Endothelial cell of umbilical vein (primary cell): Measurements from ENCODE around the gene LLPH. TPM values are rescaled to one million over a fixed set of nuclear protein-coding genes. Genes with fewer than 3 reads are reported as not detected.

Experiments used
- BruUV-seq: library from RNA; stranded (reverse); fragments of 400-500 nt; replicated peaks from 2 replicates; lab custom pipeline; 2021; lab: Mats Ljungman, UMichigan
- CTCF ChIA-PET: fragments of 300-600, 350-600 bp; sonication (Branson Sonifier 250); formaldehyde crosslinking; loops from one replicate; lab custom pipeline; 2021; ENCODE audit warnings: antibody characterized with exemption, inconsistent platforms; lab: Charles Lee
- POLR2A ChIA-PET: fragments of 300-600, 350-600 bp; sonication (Branson Sonifier 250); formaldehyde crosslinking; loops from one replicate; lab custom pipeline; 2021; ENCODE audit warnings: antibody characterized with exemption, inconsistent platforms; lab: Charles Lee
- DNase-seq: peaks from one replicate; pipeline ENCODE4 v3.0.0-alpha.2; 2011; ENCODE audit warnings: low read depth, low spot score
- FAIRE-seq: peaks from 2 replicates; lab custom pipeline; 2011; peaks lifted over from hg19 to GRCh38; lab: Jason Lieb, UNC
- H2AFZ ChIP-seq: 2 replicates; pipeline ENCODE4 v1.6.0; 2012; ENCODE audit warnings: low read depth, low read length, control low read depth, inconsistent platforms
- H3K27ac ChIP-seq: 2 replicates; pipeline ENCODE4 v1.5.1; 2011; ENCODE audit warnings: low read depth, mild to moderate bottlenecking, control low read depth, low read length, moderate library complexity; ENCODE audit not compliant: insufficient read depth
- H3K27me3 ChIP-seq, 2 experiments: 2 replicates each; pipeline versions ENCODE4 v1.6.0 to v1.6.1; 2011; ENCODE audit warnings: low read length in 2 of 2, mixed read lengths in 1 of 2; ENCODE audit not compliant: control insufficient read depth in 2 of 2, insufficient read depth in 2 of 2
- H3K36me3 ChIP-seq, 2 experiments: 2 replicates in 1 of 2; 3 replicates in 1 of 2; pipeline ENCODE4 v1.5.1; 2011; ENCODE audit warnings: low read length in 2 of 2, mild to moderate bottlenecking in 1 of 2, moderate library complexity in 1 of 2; ENCODE audit not compliant: control insufficient read depth in 2 of 2, insufficient read depth in 2 of 2; ENCODE audit errors: extremely low read depth in 1 of 2
- H3K4me1 ChIP-seq: 3 replicates; pipeline ENCODE4 v1.5.1; 2011; ENCODE audit warnings: mild to moderate bottlenecking, low read length; ENCODE audit not compliant: control insufficient read depth, insufficient read depth; ENCODE audit errors: extremely low read depth
- H3K4me2 ChIP-seq: 2 replicates; pipeline ENCODE4 v1.6.1; 2011; ENCODE audit warnings: low read length, control low read depth, mixed read lengths; ENCODE audit not compliant: insufficient read depth
- H3K4me3 ChIP-seq, 3 experiments: fragments of 200-600 bp in 1 of 3; sonication (generic), shearing (Covaris generic) in 1 of 3; replicated peaks in 1 of 3; 2 replicates each; pipeline ENCODE4 v1.5.1; 2011 to 2016; ENCODE audit warnings: control low read depth in 3 of 3, low read length in 3 of 3, mild to moderate bottlenecking in 2 of 3, inconsistent platforms in 1 of 3, low read depth in 1 of 3, moderate library complexity in 1 of 3; ENCODE audit not compliant: insufficient read depth in 1 of 3
- H3K79me2 ChIP-seq: 2 replicates; pipeline ENCODE4 v1.6.0; 2012; ENCODE audit warnings: low read length, inconsistent platforms; ENCODE audit not compliant: control insufficient read depth, insufficient read depth
- H3K9ac ChIP-seq: replicated peaks from 2 replicates; pipeline ENCODE3; 2011; ENCODE audit warnings: low read length, control low read depth; ENCODE audit not compliant: insufficient read depth; ENCODE audit errors: extremely low read depth
- H3K9me1 ChIP-seq: replicated peaks from 3 replicates; pipeline ENCODE4 v1.6.0; 2011; ENCODE audit warnings: mild to moderate bottlenecking, low read length; ENCODE audit not compliant: control insufficient read depth, insufficient read depth; ENCODE audit errors: extremely low read depth
- H3K9me3 ChIP-seq: replicated peaks from 2 replicates; pipeline ENCODE4 v1.5.1; 2012; ENCODE audit warnings: low read length, inconsistent platforms; ENCODE audit not compliant: control insufficient read depth, insufficient read depth
- H4K20me1 ChIP-seq: replicated peaks from 2 replicates; pipeline ENCODE3; 2011; ENCODE audit warnings: mild to moderate bottlenecking, low read length; ENCODE audit not compliant: control insufficient read depth, insufficient read depth; ENCODE audit errors: extremely low read depth
- CTCF ChIP-seq, 2 donors: IDR thresholded peaks; 1 replicate in 1 of 2; 2 replicates in 1 of 2; pipeline ENCODE4 v1.5.1; 2011; ENCODE audit warnings: low read length in 2 of 2, mild to moderate bottlenecking in 2 of 2, moderate library complexity in 2 of 2, control low read depth in 1 of 2, inconsistent platforms in 1 of 2, low read depth in 1 of 2; ENCODE audit not compliant: insufficient read depth in 1 of 2; ENCODE audit errors: extremely low read depth in 1 of 2
- EZH2 ChIP-seq: IDR thresholded peaks from 2 replicates; pipeline ENCODE4 v1.6.1; 2012; ENCODE audit warnings: borderline replicate concordance, low read depth, mild to moderate bottlenecking, moderate library complexity, low read length, inconsistent platforms; ENCODE audit not compliant: severe bottlenecking
- FOS ChIP-seq: IDR thresholded peaks from 2 replicates; pipeline ENCODE4 v1.6.1; 2011; ENCODE audit warnings: mild to moderate bottlenecking, low read length, moderate library complexity, borderline replicate concordance; ENCODE audit not compliant: insufficient read depth
- GATA2 ChIP-seq: IDR thresholded peaks from 2 replicates; pipeline ENCODE4 v1.7.0; 2011; ENCODE audit warnings: low read depth, mild to moderate bottlenecking, moderate library complexity, mixed read lengths, low read length; ENCODE audit not compliant: insufficient read length, insufficient read depth
- JUN ChIP-seq: IDR thresholded peaks from 2 replicates; pipeline ENCODE4 v1.6.1; 2011; ENCODE audit warnings: borderline replicate concordance, low read depth; ENCODE audit not compliant: insufficient read length, insufficient read depth
- MAX ChIP-seq: IDR thresholded peaks from 2 replicates; pipeline ENCODE4 v1.6.1; 2011; ENCODE audit not compliant: insufficient read depth, insufficient read length
- MYC ChIP-seq: IDR thresholded peaks from one replicate; pipeline ENCODE4 v1.6.1; 2011; ENCODE audit warnings: mild to moderate bottlenecking, low read depth, low read length
- POLR2A ChIP-seq: IDR thresholded peaks from 2 replicates; pipeline ENCODE4 v1.6.1; 2012; ENCODE audit warnings: low read depth, mild to moderate bottlenecking, control low read depth, low read length
- POLR2AphosphoS5 ChIP-seq: IDR thresholded peaks from 2 replicates; pipeline ENCODE4 v1.6.1; 2012; ENCODE audit warnings: low read depth, mild to moderate bottlenecking, control low read depth, low read length, moderate library complexity; ENCODE audit not compliant: insufficient read depth
- dilution Hi-C: fragments of 300-500 bp; cut with MboI; formaldehyde crosslinking; loops from one replicate; pipeline ENCODE4 v1.15.0; 2019; ENCODE audit warnings: low sequenced_read_pairs; ENCODE audit not compliant: extremely low pct_ligation_motif_present
- intact Hi-C: fragments of 100-400 bp; cut with micrococcal nuclease; formaldehyde crosslinking; loops from one replicate; pipeline ENCODE4 v1.10.0; 2022
- polyA plus RNA-seq, 4 experiments: library from polyadenylated mRNA; depleted of rRNA in 3 of 4; stranded (reverse) in 3 of 4; unstranded in 1 of 4; fragments of >200 nt; gene quantifications; 2 replicates each; pipeline versions ENCODE4 v1.2.1 to v1.2.3, GENCODE V29; 2011 to 2012; ENCODE audit warnings: missing spikeins in 1 of 4
- total RNA-seq: library from RNA; stranded (reverse); gene quantifications from 2 replicates; pipeline ENCODE4 v1.2.3, GENCODE V29; 2021

Gene LLPH
- total and polyA plus RNA-seq, 2 donors (not counting 3 experiments of a cell fraction or from before 2014, with no cell fraction given) = 4.0 to 34.0 TPM

GRCh38 chr12:66142826-66143225 is 12.3 kb upstream of the LLPH start:
- DNase-seq = no peak
- Histone ChIP-seq H3K9me1 (no peaks in the 10 kb centered on the region), H4K20me1 (no peaks in the 10 kb centered on the region), H3K27ac (no peak overlapping the region), H3K9me3 (peaks cover 6% of the 10 kb centered on the region), H3K27me3 (no peaks in the 10 kb centered on the region), H3K4me2 (no peak overlapping the region), H2AFZ (no peak overlapping the region), H3K4me3 (no peak overlapping the region), H3K9ac (no peak overlapping the region), H3K36me3 (peaks cover 3 to 4% of the 10 kb centered on the region in 2 experiments), H3K79me2 (peaks cover 4% of the 10 kb centered on the region), H3K4me1 (peaks cover 16% of the 10 kb centered on the region)
- dilution Hi-C loops = no loop called here
- intact Hi-C loops = no loop called here
- ChIA-PET CTCF (interaction anchor here (1.5 kb wide), 1 partner anchor 34 kb away, joined by 3 read pairs; no protein-coding TSS in a partner anchor), POLR2A (no interaction called here)
- BruUV-seq = no TSS peak
- TF ChIP-seq MAX (no peak), MYC (no peak), FOS (no peak), EZH2 (no peak)
- FAIRE-seq = no peak

- Histone ChIP-seq H3K27ac (no peak overlapping the region), H2AFZ (no peak overlapping the region), H3K9me1 (no peaks in the 10 kb centered on the region), H3K9ac (no peak overlapping the region), H3K4me1 (peaks cover 16% of the 10 kb centered on the region), H3K4me3 (no peak overlapping the region), H3K79me2 (peaks cover 4% of the 10 kb centered on the region), H3K4me2 (no peak overlapping the region), H3K36me3 (peaks cover 3 to 4% of the 10 kb centered on the region in 2 experiments), H3K9me3 (peaks cover 6% of the 10 kb centered on the region), H4K20me1 (no peaks in the 10 kb centered on the region), H3K27me3 (no peaks in the 10 kb centered on the region)
- BruUV-seq = no TSS peak
- FAIRE-seq (no peak), DNase-seq (no peak)
- ChIA-PET CTCF (no interaction called here), POLR2A (no interaction called here)
- dilution Hi-C loops = no loop called here
- intact Hi-C loops = no loop called here
- no peak for TF ChIP-seq POLR2A
- TF ChIP-seq POLR2AphosphoS5 = no peak
- TF ChIP-seq MYC = no peak
- no peak for TF ChIP-seq JUN
- no peak for TF ChIP-seq CTCF (IDR thresholded peaks at IDR 0.05; ENCODE audit: extremely low read depth in 1 of 2, insufficient read depth in 1 of 2, low read depth in 1 of 2, low read length in 2 of 2)
- TF ChIP-seq GATA2 = no peak
- no peak for TF ChIP-seq MAX
- no peak for TF ChIP-seq EZH2
- no peak for TF ChIP-seq FOS
These were observed 10.7 kb upstream of the LLPH start for GRCh38 chr12:66141299-66141698.
